ENCODE results near the gene CTTNBP2NL. TPM values are rescaled to one million over a fixed set of nuclear protein-coding genes. Genes with fewer than 3 reads are reported as not detected.

The CTTNBP2NL gene
- total and polyA plus RNA-seq, 3 donors from 2014 or later: 13.8 to 19.4 (median 16.3) TPM

DNA sequence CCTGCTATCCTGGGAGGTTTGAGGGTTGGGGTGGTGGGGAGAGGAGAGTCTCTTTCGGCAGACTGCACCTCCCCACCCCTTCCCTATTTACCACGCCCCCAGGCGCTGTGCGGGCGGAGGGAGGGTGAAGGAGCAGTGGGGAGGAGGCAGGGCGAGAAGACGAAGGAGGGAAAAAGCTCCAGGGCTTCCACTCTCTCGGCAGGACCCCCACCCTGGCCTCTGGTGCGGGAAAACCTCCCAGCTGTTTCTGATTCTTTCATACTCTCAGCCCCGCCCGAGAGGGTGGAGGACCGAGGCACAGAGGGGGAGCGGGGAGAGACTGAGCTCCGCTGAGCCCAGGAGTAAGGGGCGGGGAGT is 111.9 kb downstream of the CTTNBP2NL start:
- no peaks in the 10 kb centered on the region for H3K36me3 ChIP-seq (ENCODE audit: low read depth, missing control alignments)
- peak overlapping the region in 1 of 2 donors; percentile 71 for H3K27ac ChIP-seq
- peaks cover 38% of the 10 kb centered on the region for H3K4me1 ChIP-seq
- no peaks in the 10 kb centered on the region for H3K27me3 ChIP-seq
- H3K9me3 ChIP-seq: no peaks in the 10 kb centered on the region
- TF ChIP-seq POLR2A (IDR thresholded peaks at IDR 0.05): no peak
- TF ChIP-seq, protein P1, sequence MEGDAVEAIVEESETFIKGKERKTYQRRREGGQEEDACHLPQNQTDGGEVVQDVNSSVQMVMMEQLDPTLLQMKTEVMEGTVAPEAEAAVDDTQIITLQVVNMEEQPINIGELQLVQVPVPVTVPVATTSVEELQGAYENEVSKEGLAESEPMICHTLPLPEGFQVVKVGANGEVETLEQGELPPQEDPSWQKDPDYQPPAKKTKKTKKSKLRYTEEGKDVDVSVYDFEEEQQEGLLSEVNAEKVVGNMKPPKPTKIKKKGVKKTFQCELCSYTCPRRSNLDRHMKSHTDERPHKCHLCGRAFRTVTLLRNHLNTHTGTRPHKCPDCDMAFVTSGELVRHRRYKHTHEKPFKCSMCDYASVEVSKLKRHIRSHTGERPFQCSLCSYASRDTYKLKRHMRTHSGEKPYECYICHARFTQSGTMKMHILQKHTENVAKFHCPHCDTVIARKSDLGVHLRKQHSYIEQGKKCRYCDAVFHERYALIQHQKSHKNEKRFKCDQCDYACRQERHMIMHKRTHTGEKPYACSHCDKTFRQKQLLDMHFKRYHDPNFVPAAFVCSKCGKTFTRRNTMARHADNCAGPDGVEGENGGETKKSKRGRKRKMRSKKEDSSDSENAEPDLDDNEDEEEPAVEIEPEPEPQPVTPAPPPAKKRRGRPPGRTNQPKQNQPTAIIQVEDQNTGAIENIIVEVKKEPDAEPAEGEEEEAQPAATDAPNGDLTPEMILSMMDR (IDR thresholded peaks at IDR 0.05): no peak
- intact Hi-C loops (cut with DNase I; ENCODE audit: low total_unique reads): no loop called here
- WGBS, 2 donors: 0 to 2% methylated on average over 8 to 15 of the region's 15 CpGs
- H3K4me3 ChIP-seq: peak overlapping the region; percentile 59 to 75
- no peak for DNase-seq

DNA sequence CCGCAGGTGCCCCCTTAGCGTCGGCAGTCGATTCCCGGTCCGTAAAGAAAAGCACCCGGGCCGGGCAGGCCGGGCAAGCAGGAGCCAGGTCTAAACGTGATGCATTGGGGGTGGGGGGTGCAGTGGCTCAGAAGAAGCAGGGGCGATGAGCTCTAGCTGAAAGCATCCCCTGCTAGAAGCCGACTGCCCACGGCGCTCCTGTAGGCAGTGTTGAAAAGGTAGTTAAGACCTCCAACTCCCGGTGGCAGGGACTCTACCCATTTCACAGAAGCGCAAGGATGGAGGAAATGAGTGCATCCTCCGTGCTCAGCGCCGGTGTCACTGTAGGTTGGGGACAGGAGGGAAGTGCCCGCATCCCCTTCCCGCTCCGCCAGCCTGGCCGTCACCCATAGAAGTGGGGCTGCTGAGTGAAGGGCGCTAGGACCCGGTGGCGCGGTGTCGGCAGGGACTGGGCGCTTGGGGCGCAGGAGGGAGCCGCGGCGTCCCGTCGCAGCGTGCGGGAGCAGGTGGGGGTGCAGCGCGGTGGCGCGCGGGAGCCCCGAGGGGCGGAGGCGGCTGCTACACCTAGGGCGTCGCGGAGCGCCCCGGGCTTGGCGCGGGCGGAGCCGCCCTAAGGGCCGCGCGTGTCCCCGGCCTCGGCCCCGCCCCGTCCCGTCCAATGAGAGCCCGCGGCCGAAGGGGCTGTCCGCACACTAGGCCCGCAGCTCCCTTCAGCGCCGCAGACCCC is 112.4 kb downstream of the CTTNBP2NL start, which contains the start of gene WNT2B:
Gene WNT2B, plus strand, starts transcription at position 688 of the 727 bp plus-strand sequence. CDS start 298 bp downstream, outside the sequence.
- peaks cover 33% of the 10 kb centered on the region for H3K4me1 ChIP-seq
- H3K4me3 ChIP-seq: peak within 1 kb of the TSS; percentile 59 to 75
- TF ChIP-seq, protein P1 (IDR thresholded peaks at IDR 0.05): no peak
- TF ChIP-seq POLR2A (IDR thresholded peaks at IDR 0.05): no peak
- H3K27ac ChIP-seq: peak within 1 kb of the TSS; percentile 31 to 71
- no peaks in the 10 kb centered on the region for H3K27me3 ChIP-seq
- no peaks in the 10 kb centered on the region for H3K9me3 ChIP-seq
- no peaks in the 10 kb centered on the region for H3K36me3 ChIP-seq (ENCODE audit: low read depth, missing control alignments)
- peak; percentile 61 for DNase-seq
- intact Hi-C loops (cut with DNase I; ENCODE audit: low total_unique reads): no loop called here
- 0 to 1% methylated on average over 14 to 51 of the region's 69 CpGs for WGBS, 2 donors

DNA sequence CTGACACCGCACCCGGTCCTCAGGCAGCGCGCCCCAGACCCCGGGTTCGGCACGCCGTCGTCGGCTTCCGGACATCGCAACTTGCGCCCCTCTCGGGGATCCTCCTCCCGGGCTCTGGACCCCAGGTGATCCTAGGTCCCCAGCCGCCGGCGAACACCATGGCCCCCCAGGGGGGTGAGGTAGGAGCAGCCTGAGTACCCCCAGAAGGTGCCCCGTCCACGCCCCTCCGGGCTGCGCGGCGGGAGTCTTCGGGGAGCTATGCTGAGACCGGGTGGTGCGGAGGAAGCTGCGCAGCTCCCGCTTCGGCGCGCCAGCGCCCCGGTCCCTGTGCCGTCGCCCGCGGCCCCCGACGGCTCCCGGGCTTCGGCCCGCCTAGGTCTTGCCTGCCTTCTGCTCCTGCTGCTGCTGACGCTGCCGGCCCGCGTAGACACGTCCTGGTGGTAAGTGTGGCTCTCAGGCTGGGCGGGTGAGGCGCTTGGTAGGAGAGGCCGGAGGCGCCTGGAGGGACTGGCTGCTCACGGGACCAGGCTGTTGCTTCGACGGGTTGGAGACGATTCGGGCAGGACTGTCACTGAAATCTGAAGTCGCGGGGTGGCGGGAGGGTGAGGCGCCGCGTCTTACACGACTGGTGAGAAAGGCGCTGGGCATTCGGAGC is 113.1 kb downstream of the CTTNBP2NL start:
- H3K4me3 ChIP-seq: peak overlapping the region; percentile 59 to 75
- intact Hi-C loops (cut with DNase I; ENCODE audit: low total_unique reads): no loop called here
- no peaks in the 10 kb centered on the region for H3K27me3 ChIP-seq
- H3K9me3 ChIP-seq: no peaks in the 10 kb centered on the region
- 8 to 42% methylated on average over 10 to 43 of the region's 66 CpGs for WGBS, 2 donors
- TF ChIP-seq, protein P1 (IDR thresholded peaks at IDR 0.05): no peak
- TF ChIP-seq POLR2A (IDR thresholded peaks at IDR 0.05): no peak
- H3K4me1 ChIP-seq: peaks cover 27% of the 10 kb centered on the region
- peak overlapping the region; percentile 31 to 71 for H3K27ac ChIP-seq
- H3K36me3 ChIP-seq (ENCODE audit: low read depth, missing control alignments): no peaks in the 10 kb centered on the region
- DNase-seq: no peak

DNA sequence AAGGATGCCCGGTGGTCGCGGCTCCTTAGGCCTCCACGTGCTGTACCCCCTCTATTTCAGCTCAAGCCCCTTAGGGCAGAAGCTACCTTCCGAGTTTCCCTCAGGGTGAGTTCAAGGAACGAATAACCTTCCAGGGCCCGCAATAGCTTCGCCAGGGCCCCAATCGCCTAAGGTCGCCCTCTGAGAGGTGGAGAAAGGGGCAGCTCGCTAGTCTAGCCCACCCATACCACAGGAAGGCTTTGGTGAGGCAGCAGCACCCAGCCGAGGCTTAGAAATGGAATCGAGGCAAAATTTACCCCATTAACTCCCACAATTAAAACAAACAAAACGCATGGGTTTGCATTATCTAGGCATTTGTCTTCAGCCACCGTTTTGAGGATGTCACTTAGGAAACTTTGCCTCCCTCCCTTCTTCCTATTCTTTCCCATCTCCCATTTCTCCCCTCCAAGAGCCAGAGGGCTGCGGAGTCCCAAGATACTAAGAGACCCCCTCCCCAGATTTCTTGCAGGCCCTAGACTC is 113.7 kb downstream of the CTTNBP2NL start:
- intact Hi-C loops (cut with DNase I; ENCODE audit: low total_unique reads): no loop called here
- TF ChIP-seq, protein P1 (IDR thresholded peaks at IDR 0.05): no peak
- no peak for TF ChIP-seq POLR2A (IDR thresholded peaks at IDR 0.05)
- no peaks in the 10 kb centered on the region for H3K27me3 ChIP-seq
- H3K36me3 ChIP-seq (ENCODE audit: low read depth, missing control alignments): no peaks in the 10 kb centered on the region
- no peak for DNase-seq
- H3K27ac ChIP-seq: peak overlapping the region; percentile 31 to 71
- H3K4me1 ChIP-seq: peaks cover 24% of the 10 kb centered on the region
- H3K4me3 ChIP-seq: peak overlapping the region; percentile 59 to 75
- WGBS, 2 donors: 45 to 46% methylated on average over 14 to 16 of the region's 16 CpGs
- no peaks in the 10 kb centered on the region for H3K9me3 ChIP-seq

Data from testis (tissue), 3 donors.